GM18526 (cell line): ENCODE results near the gene ATXN1.

Experiments used
- POLR2A ChIP-seq: IDR thresholded peaks from 3 replicates; pipeline ENCODE4 v1.6.1; 2011; ENCODE audit not compliant: insufficient read length; ENCODE audit errors: extremely low read depth

The ATXN1 gene

GRCh38 chr6:16760516-16761470 lies at the start of gene ATXN1:
TSS of gene ATXN1 (minus strand) at chr6:16761460.
- TF ChIP-seq POLR2A = peak; percentile 35

DNA sequence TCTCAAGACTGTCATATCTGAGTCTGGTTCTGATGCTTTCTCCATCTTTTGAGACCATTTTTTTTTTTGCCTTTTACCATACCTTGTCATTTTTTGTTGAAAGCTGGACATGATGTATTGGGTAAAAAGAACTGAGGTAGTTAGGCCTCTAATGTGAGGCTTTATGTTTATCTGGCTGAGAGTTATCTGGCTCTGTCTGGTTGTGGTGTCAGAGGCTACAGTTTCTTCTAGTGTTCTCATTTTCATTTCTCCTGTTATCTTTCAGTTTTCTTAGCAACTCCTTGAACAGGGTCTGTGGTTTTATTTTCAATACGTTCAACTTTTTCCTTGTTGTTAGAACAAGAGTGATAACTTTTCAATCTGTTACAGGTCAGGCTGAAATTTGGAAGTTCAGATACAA lies 49.2 kb upstream of the ATXN1 start:
- no peak for TF ChIP-seq POLR2A

GRCh38 chr6:16809753-16810358 lies 48.6 kb upstream of the ATXN1 start:
- no peak for TF ChIP-seq POLR2A

DNA sequence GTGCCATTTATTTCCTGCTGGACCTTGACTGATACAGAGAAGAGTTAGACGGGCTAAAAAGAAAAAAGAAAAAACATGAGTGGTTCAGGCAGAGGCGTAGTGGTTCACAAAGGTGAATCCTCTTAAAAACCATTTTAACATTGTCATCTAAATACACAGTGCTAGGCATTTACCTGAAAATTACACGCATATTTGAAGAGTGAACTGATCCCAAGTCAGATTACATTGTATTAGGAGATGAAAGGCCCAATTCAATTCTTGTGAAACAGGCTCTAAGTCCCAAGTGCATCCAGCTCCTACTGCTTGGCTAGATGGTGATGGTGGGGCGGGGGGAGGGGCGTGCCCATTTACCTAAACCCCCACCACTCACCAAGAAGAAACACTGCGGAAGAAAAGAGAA lies 46.7 kb upstream of the ATXN1 start:
- TF ChIP-seq POLR2A = no peak

GRCh38 chr6:16806363-16806762 lies 45.1 kb upstream of the ATXN1 start:
- no peak for TF ChIP-seq POLR2A

GRCh38 chr6:16805243-16805950 lies 44.1 kb upstream of the ATXN1 start:
- no peak for TF ChIP-seq POLR2A

DNA sequence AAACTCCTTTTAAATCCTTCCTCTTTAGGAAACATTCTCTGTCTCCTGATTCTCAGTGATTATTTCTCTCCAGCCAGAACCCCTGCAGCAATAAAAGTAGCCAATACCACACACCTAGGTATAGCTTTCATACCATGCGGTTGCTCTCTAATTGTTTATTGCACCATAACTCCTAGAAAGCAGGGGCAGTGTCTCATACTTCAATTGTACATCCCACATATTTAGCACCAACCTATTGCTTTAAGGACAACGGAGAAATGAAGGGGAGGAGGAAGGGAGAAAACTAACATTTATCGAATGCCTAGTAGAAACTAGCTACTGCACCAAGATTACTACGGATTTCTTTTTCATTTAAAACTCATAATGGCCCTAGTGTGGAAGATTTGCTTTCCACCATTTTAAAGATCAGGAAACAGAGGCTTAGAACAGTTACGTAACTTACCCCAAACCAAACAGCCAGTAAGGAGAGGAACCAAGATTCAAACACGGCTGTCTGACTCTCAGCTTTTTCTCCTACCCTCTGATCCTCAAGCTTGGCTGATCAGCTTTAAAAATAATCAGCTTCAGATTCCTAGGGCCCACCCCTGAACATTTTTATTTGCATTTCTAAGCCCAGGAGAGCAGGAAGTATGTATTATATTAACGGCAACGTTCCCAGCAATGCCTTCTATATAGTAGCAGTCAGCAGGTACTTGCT lies 43.4 kb upstream of the ATXN1 start:
- TF ChIP-seq POLR2A = no peak

GRCh38 chr6:16803294-16804200 lies 42.3 kb upstream of the ATXN1 start:
- no peak for TF ChIP-seq POLR2A

DNA sequence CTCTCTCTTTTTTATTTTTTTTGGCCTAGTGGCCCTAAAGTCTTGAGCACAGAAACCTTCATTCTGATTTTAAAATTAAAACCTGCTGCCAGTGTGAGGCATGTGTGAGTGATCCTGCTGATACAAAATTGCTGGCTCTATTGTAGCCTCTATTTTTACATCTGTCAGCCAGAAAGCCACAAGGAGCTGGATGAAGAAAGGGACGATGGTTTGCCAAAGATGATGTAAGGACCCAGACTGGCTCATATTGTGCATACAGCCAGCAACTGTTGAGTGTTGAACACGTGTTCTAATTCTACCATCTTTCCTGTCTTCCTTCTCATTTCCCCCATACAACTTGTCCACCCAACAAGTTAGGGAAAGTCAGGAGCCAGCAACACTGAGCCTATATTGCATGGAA lies 40.8 kb upstream of the ATXN1 start:
- no peak for TF ChIP-seq POLR2A

- TF ChIP-seq POLR2A = no peak
These were observed 39.7 kb upstream of the ATXN1 start for GRCh38 chr6:16800942-16801341.

GRCh38 chr6:16800341-16800740 lies 39.1 kb upstream of the ATXN1 start:
- TF ChIP-seq POLR2A = no peak

DNA sequence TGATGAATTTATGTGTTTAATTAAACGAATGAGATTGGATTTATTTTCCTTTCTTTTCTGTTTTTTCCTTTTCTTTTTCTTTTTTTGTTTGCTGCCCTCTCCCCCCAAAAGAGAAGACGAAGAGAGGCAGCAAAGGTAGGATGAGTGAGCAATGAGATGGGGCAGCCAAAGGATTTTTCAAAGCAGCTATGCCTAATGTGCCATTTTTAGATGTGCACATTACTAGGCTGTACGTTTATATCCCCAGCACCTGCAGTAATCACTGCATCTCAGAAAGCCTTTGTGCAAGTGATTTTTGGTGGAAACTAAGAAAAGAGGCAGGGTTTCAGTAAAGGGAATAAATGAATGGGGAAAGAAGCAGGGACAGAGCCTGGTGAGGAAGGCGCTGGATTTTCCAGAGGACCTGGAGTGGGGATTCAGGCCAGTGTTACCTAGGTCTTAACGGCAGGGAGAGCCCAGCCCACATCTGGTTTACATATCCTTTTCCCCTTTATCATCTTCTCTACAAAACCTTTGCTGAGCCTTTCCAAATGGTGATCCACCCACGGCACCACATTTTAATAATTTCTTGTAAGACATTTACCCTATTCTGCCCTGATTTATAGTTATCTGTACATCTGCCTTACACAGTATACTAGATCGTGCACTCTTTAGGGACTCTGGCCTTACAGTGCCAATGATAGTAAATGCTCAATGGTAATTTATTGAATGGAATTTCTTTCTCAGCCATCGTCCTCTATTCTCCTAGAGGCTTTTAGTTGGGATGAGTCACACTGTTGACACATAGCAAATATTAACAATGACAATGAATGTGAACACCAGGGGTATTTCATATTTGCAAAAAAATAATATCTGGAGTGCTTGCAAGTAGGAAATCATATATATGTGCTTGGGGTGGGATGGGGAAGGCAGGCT lies 38.3 kb upstream of the ATXN1 start:
- TF ChIP-seq POLR2A = no peak

DNA sequence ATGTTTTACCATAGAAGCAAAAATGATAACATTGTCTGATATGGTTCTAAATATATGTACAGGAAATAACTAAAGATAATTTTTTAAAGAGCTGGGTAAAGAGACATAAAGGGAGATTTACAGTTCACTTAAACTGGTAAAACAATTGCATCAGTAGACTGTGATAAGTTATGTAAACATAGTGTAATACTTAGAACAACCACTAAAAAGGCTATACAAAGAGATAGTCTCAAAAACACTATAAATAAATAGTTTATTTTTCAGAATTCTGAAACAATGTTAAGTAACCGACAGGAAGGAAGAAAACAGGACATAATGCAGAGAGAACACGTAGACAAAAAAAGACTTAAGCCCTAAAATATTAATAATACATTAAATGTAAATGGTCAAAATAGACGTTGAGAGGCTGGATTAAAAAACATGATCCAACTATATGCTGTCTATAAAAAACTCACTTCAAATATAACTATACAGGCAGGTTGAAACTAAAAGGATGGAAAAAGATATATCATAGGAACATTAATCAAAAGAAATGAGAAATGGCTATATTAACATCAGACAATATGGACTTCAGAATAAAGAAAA lies 32.7 kb upstream of the ATXN1 start:
- no peak for TF ChIP-seq POLR2A
